Coronary artery (tissue), 2 donors: Measurements from ENCODE around the gene SERPINH1.

Experiments
- DNase-seq: peaks from one replicate; pipeline ENCODE4 v3.0.0-alpha.2; 2017; ENCODE audit warnings: low spot score
- H3K27ac ChIP-seq, 2 donors: fragments of 200-600 bp; sonication (generic); one replicate each; pipeline ENCODE4 v1.5.1; 2016 to 2019
- H3K4me3 ChIP-seq: fragments of 200-600 bp; sonication (generic); 2 replicates; pipeline ENCODE4 v1.5.1; 2016; ENCODE audit warnings: mild to moderate bottlenecking, moderate library complexity
- CTCF ChIP-seq: fragments of 200-600 bp; sonication (generic); IDR thresholded peaks from one replicate; pipeline ENCODE4 v1.5.1; 2019; ENCODE audit warnings: antibody characterized with exemption

SERPINH1 gene

GRCh38 chr11:75555079-75555811 is 6.8 kb upstream of the SERPINH1 start:
- peak overlapping the region; percentile 89 to 94 for H3K27ac ChIP-seq
- TF ChIP-seq CTCF: no peak
- DNase-seq: no peak
- H3K4me3 ChIP-seq: peak overlapping the region; percentile 53

DNA sequence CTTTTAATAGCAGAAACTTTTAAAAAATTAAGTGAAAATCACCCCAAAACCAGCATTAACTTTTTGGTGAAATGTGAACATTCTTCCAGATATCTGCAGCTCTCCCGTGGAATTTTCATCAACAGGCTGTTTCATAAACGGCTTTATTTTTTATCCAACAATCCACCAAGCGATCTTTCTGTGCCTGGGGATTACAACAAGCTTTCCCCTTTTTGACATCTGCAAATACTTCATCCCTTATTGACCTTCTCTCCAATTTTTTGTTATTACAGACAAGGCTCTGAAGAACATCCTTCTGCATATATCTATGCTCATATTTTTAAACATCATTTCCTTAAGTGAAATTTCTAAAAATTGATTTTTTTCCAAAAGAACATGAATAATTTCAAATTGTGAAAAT is 5.8 kb upstream of the SERPINH1 start:
- H3K4me3 ChIP-seq: no peak overlapping the region
- H3K27ac ChIP-seq: no peak overlapping the region
- no peak for TF ChIP-seq CTCF
- DNase-seq: no peak

GRCh38 chr11:75557666-75558494 is 4.2 kb upstream of the SERPINH1 start:
- DNase-seq: peak; percentile 88
- H3K4me3 ChIP-seq: peak overlapping the region; percentile 46
- TF ChIP-seq CTCF: no peak
- peak overlapping the region; percentile 95 to 99 for H3K27ac ChIP-seq

DNA sequence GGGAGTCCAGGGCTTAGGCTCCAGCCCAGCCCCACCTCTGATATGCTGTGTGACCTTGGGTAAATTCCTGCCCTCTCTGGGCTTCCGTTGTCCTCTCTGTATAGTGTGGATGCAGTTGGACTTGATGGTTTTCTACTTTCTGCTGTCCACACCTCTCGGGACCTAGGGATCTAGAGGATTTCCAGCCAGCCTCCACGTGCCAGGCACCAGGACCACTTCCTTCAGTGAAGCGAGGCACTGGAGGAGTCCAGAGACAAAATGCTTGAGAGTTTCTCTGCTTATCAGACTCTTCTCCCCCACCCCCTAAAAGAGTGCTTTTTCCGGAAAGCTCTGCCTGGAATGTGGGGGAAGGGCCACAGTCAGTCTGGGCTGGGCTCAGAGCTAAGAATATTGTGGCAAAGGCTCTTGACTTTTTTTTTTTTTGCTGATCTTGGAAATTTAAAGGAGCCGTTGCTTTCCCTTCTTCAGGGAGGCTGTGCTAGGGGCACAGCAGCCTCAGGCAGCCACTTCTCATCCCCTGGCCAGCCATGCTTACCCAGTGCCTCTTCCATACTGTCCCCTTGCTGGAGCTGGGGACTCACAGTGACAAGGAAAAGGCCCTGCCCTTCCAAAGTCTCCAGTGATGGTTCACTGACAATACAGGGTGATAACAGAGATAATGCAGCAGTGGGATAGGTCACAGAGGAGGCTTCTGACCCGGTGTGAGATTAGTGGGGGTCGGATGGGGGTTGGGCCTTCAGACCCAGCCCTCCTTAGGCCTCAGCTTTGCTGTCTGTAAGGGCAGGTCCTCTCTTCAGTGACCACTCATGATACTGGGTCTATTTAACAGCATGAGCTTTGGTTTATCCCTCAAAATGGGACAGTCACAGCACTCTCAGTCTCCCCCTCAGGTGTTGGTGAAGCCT is 2.9 kb upstream of the SERPINH1 start:
- peak overlapping the region; percentile 46 for H3K4me3 ChIP-seq
- no peak for TF ChIP-seq CTCF
- DNase-seq: no peak
- H3K27ac ChIP-seq: peak overlapping the region; percentile 95 to 99

- Histone ChIP-seq H3K4me3 (no peak overlapping the region), H3K27ac (peak overlapping the region; percentile 95 to 99)
- TF ChIP-seq CTCF: no peak
- no peak for DNase-seq
These were observed 1.4 kb upstream of the SERPINH1 start for GRCh38 chr11:75560644-75561043.

GRCh38 chr11:75561426-75562047 is 516 bp upstream of the SERPINH1 start:
- DNase-seq: no peak
- Histone ChIP-seq H3K4me3 (peak overlapping the region; percentile 88), H3K27ac (peak overlapping the region; percentile 95 to 99)
- no peak for TF ChIP-seq CTCF
